RWPE2 (cell line): ENCODE results near the gene INSYN2A.

Experiments
- ATAC-seq: fragments of 200-7000 bp; cut with Tn5 transposase; 3 replicates; pipeline ENCODE4 v1.9.1; 2021; ENCODE audit warnings: low read depth
- DNase-seq: peaks from one replicate; pipeline ENCODE4 v3.0.0-alpha.2; 2020; ENCODE audit warnings: low spot score
- H3K27ac ChIP-seq: fragments of 450-650 bp; 2 replicates; pipeline ENCODE4 v1.5.1; 2017; ENCODE audit warnings: mild to moderate bottlenecking; ENCODE audit not compliant: poor library complexity, severe bottlenecking
- H3K27me3 ChIP-seq: fragments of 250-450 bp; sonication (Bioruptor Pico); 2 replicates; pipeline ENCODE4 v1.5.1; 2021; ENCODE audit warnings: mild to moderate bottlenecking, moderate library complexity; ENCODE audit not compliant: insufficient read depth, poor library complexity, severe bottlenecking
- H3K36me3 ChIP-seq: fragments of 250-450 bp; sonication (Bioruptor Pico); 2 replicates; pipeline ENCODE4 v1.5.1; 2020; ENCODE audit warnings: low read depth, mild to moderate bottlenecking, moderate library complexity
- H3K4me1 ChIP-seq: fragments of 250-450 bp; sonication (Bioruptor Pico); 2 replicates; pipeline ENCODE4 v1.5.1; 2021; ENCODE audit warnings: mild to moderate bottlenecking, moderate library complexity; ENCODE audit not compliant: insufficient read depth, poor library complexity, severe bottlenecking
- H3K4me3 ChIP-seq: fragments of 250-450 bp; sonication (Bioruptor Pico); 2 replicates; pipeline ENCODE4 v1.5.1; 2021; ENCODE audit warnings: mild to moderate bottlenecking, moderate library complexity; ENCODE audit not compliant: severe bottlenecking
- H3K9me3 ChIP-seq: fragments of 250-450 bp; sonication (Bioruptor Pico); 2 replicates; pipeline ENCODE4 v1.5.1; 2021; ENCODE audit warnings: mild to moderate bottlenecking, moderate library complexity; ENCODE audit not compliant: severe bottlenecking
- TF ChIP-seq, protein P1 (sequence below): fragments of 450-650 bp; IDR thresholded peaks from one replicate; pipeline ENCODE4 v1.5.1; 2017; ENCODE audit warnings: mild to moderate bottlenecking, moderate library complexity; ENCODE audit not compliant: poor library complexity, severe bottlenecking

INSYN2A gene

GRCh38 chr10:127184582-127184981 is 11.8 kb downstream of the INSYN2A start:
- ATAC-seq (no peak), DNase-seq (no peak)
- no peaks in the 10 kb centered on the region for H3K9me3 ChIP-seq
- H3K27ac ChIP-seq = no peak overlapping the region
- no peaks in the 10 kb centered on the region for H3K4me1 ChIP-seq
- TF ChIP-seq, protein P1, sequence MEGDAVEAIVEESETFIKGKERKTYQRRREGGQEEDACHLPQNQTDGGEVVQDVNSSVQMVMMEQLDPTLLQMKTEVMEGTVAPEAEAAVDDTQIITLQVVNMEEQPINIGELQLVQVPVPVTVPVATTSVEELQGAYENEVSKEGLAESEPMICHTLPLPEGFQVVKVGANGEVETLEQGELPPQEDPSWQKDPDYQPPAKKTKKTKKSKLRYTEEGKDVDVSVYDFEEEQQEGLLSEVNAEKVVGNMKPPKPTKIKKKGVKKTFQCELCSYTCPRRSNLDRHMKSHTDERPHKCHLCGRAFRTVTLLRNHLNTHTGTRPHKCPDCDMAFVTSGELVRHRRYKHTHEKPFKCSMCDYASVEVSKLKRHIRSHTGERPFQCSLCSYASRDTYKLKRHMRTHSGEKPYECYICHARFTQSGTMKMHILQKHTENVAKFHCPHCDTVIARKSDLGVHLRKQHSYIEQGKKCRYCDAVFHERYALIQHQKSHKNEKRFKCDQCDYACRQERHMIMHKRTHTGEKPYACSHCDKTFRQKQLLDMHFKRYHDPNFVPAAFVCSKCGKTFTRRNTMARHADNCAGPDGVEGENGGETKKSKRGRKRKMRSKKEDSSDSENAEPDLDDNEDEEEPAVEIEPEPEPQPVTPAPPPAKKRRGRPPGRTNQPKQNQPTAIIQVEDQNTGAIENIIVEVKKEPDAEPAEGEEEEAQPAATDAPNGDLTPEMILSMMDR = no peak
- no peak overlapping the region for H3K4me3 ChIP-seq
- no peaks in the 10 kb centered on the region for H3K36me3 ChIP-seq
- H3K27me3 ChIP-seq = no peaks in the 10 kb centered on the region

DNA sequence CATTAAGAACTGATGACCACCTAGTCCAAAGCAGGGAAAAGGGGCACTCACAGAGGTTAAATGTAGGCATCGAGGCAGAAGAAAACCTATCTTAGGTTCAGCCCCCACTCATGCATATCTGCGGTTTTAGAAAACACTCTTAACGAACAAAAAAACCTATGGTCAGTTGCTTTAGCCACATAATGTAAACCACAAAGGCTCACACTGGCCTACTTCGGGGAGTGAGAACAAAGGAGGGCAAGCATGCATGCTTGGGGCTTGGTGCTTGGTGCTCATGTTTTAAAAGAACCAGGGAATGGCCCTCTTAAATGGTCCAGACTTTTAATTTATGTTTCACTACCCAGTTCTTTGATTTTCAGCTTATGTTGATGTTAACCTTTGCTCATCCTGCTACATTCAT is 14.2 kb downstream of the INSYN2A start:
- DNase-seq (no peak), ATAC-seq (no peak)
- Histone ChIP-seq H3K27me3 (no peaks in the 10 kb centered on the region), H3K9me3 (no peaks in the 10 kb centered on the region), H3K36me3 (no peaks in the 10 kb centered on the region), H3K4me3 (no peak overlapping the region), H3K27ac (no peak overlapping the region), H3K4me1 (no peaks in the 10 kb centered on the region)
- TF ChIP-seq, protein P1 = no peak

DNA sequence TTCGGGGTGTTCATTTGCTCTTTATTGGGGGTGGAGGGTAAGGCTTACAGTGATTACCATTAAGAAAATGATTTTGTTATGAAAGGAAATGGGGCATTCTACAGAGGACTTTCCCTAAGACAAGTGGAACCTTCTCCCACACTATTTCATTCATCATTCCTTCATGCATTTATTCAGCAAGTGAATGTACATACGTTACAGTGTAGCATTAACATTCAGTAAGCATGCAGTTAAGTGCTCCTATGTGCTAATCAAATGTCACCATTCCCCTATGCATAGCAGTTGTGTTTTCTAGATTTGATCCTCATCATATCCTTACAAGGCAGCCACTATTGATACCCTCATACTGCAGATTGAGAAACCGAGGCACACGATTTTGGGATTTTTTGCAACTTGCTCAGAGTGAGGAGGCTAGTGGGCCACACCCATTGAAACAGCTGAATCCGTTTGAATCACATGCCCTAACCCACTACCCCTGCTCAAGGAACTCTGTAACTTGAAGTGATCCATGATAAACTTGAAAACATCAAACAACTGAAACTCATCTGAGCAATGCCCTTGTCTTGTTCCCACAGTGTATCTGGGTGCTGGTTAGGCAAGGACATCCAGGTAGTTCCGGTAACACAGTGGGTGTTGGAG is 16.7 kb downstream of the INSYN2A start:
- Histone ChIP-seq H3K27me3 (no peaks in the 10 kb centered on the region), H3K36me3 (no peaks in the 10 kb centered on the region), H3K4me3 (no peak overlapping the region), H3K4me1 (no peaks in the 10 kb centered on the region), H3K9me3 (no peaks in the 10 kb centered on the region), H3K27ac (no peak overlapping the region)
- DNase-seq (no peak), ATAC-seq (no peak)
- TF ChIP-seq, protein P1 = no peak

- Histone ChIP-seq H3K4me3 (no peak overlapping the region), H3K27ac (no peak overlapping the region), H3K27me3 (no peaks in the 10 kb centered on the region), H3K4me1 (no peaks in the 10 kb centered on the region), H3K9me3 (no peaks in the 10 kb centered on the region), H3K36me3 (no peaks in the 10 kb centered on the region)
- TF ChIP-seq, protein P1 = no peak
- DNase-seq (no peak), ATAC-seq (no peak)
These were observed 19.7 kb downstream of the INSYN2A start for GRCh38 chr10:127176649-127177048.

DNA sequence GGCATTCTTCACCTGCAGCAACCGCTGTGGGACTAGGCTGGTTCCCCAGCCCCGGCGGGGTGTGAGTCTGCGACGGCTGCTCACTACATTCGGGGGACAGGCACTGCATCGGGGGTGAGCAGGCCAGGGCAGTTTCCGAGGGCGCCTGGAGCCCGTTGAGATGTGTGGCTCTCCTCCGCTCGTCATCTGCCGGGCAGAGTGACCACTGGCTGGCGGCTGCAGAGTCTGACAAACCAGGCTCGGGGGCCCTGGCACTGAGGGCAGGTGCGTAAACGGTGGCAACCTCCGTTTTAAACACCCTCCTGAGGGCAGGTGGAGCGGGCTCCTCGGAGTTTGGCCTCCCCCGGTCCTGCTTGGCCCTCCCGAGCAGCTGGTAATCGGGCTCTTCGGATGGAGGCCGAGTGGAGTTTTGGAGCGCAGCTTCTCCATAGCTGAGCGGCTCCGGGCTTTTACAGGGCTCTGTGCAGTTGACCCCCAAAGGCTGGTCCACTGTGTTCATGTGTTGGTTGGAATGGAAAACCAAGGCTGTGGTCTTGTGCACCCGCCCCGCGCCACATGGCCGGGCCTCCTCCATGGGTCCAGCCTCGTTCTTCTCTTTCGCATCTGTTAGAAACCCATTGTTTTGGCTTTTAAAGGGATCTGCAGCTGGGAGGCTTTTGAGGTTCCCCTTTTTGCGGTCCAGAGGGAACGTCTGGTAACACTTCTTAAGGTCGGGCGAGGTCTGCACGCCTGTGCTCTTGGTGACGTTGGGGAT is 20.9 kb downstream of the INSYN2A start:
- H3K9me3 ChIP-seq = no peaks in the 10 kb centered on the region
- H3K4me1 ChIP-seq = no peaks in the 10 kb centered on the region
- no peak overlapping the region for H3K27ac ChIP-seq
- TF ChIP-seq, protein P1 = no peak
- ATAC-seq (no peak), DNase-seq (no peak)
- H3K36me3 ChIP-seq = no peaks in the 10 kb centered on the region
- H3K27me3 ChIP-seq = no peaks in the 10 kb centered on the region
- no peak overlapping the region for H3K4me3 ChIP-seq
